CD4-positive, alpha-beta T cell (primary cell): ENCODE results near the gene U2AF1L4. TPM values are rescaled to one million over a fixed set of nuclear protein-coding genes. Genes with fewer than 3 reads are reported as not detected.

ENCODE experiments used
- ATAC-seq: fragments of 200-7000 bp; cut with Tn5 transposase; one replicate; pipeline ENCODE4 v1.10.0; 2022; ENCODE audit warnings: mild to moderate bottlenecking; ENCODE audit not compliant: poor library complexity
- CTCF ChIA-PET: fragments of 350-600 bp; sonication (Branson Sonifier 250); formaldehyde crosslinking; loops from one replicate; lab custom pipeline; 2021; ENCODE audit warnings: antibody characterized with exemption, inconsistent platforms; lab: Charles Lee
- POLR2A ChIA-PET: fragments of 350-600 bp; sonication (Branson Sonifier 250); formaldehyde crosslinking; loops from one replicate; lab custom pipeline; 2021; ENCODE audit warnings: antibody characterized with exemption, inconsistent platforms; lab: Charles Lee
- DNase-seq, 14 experiments: peaks; one replicate each; pipeline ENCODE4 v3.0.0-alpha.2; 2013 to 2020; ENCODE audit warnings: mixed read lengths in 2 of 14
- H3K27ac ChIP-seq, 2 donors: one replicate each; pipeline versions ENCODE4 v1.5.1 to v1.7.0; 2013; ENCODE audit warnings: low read length in 2 of 2, low read depth in 1 of 2, mild to moderate bottlenecking in 1 of 2
- H3K27me3 ChIP-seq, 2 experiments: 1 replicate in 1 of 2; 2 replicates in 1 of 2; pipeline versions ENCODE4 v1.6.1 to v1.7.0; 2013; ENCODE audit warnings: low read length in 2 of 2, control low read depth in 1 of 2, mild to moderate bottlenecking in 1 of 2, moderate library complexity in 1 of 2; ENCODE audit not compliant: insufficient read depth in 2 of 2, control insufficient read depth in 1 of 2
- H3K36me3 ChIP-seq: one replicate; pipeline ENCODE4 v1.6.1; 2013; ENCODE audit warnings: low read length, control low read depth; ENCODE audit not compliant: insufficient read depth
- H3K4me1 ChIP-seq: one replicate; pipeline ENCODE4 v1.6.1; 2013; ENCODE audit warnings: low read length, control low read depth; ENCODE audit not compliant: insufficient read depth
- H3K4me3 ChIP-seq: one replicate; pipeline ENCODE4 v1.5.1; 2013; ENCODE audit warnings: mild to moderate bottlenecking, low read length, moderate library complexity
- H3K9me3 ChIP-seq, 2 experiments: 1 replicate in 1 of 2; 2 replicates in 1 of 2; pipeline versions ENCODE4 v1.6.1 to v1.7.0; 2013; ENCODE audit warnings: low read length in 2 of 2, mild to moderate bottlenecking in 2 of 2, control low read depth in 1 of 2, moderate library complexity in 1 of 2; ENCODE audit not compliant: control insufficient read depth in 1 of 2, insufficient read depth in 1 of 2
- H3K27ac Mint-ChIP-seq: one replicate; pipeline ENCODE4 v1.8.0; 2020; ENCODE audit warnings: mixed read lengths
- H3K27me3 Mint-ChIP-seq: one replicate; pipeline ENCODE4 v1.8.0; 2021; ENCODE audit warnings: mixed read lengths
- H3K36me3 Mint-ChIP-seq: one replicate; pipeline ENCODE4 v1.8.0; 2021; ENCODE audit warnings: low read depth, mixed read lengths
- H3K4me1 Mint-ChIP-seq: one replicate; pipeline ENCODE4 v1.8.0; 2021; ENCODE audit warnings: low read depth, mixed read lengths
- H3K4me3 Mint-ChIP-seq: one replicate; pipeline ENCODE4 v1.8.0; 2020; ENCODE audit warnings: mild to moderate bottlenecking, mixed read lengths
- H3K9me3 Mint-ChIP-seq: one replicate; pipeline ENCODE4 v1.8.0; 2020; ENCODE audit warnings: mixed read lengths
- intact Hi-C, 2 experiments: fragments of 100-400 bp; cut with DNase I in 1 of 2; cut with micrococcal nuclease in 1 of 2; formaldehyde crosslinking; loops; one replicate each; pipeline versions ENCODE4 v1.15.1 to v1.9.0; 2023 to 2025; cut with DNase I, micrococcal nuclease
- total RNA-seq, 174 experiments: library from RNA in 2 of 174; stranded (reverse) in 2 of 174; gene quantifications; one replicate each; pipeline ENCODE4 v1.2.3 and lab custom pipeline; 2021 to 2026
- TF ChIP-seq, protein P1 (sequence below): fragments of 200-600 bp; IDR thresholded peaks from one replicate; pipeline ENCODE4 v1.8.0; 2022; ENCODE audit warnings: antibody characterized with exemption, mild to moderate bottlenecking

The U2AF1L4 gene
- total RNA-seq, 2 experiments from 2014 or later, result 74.6 to 85.8 TPM

GRCh38 chr19:35740423-35741202 lies 4.6 kb downstream of the U2AF1L4 start:
- peak overlapping the region; percentile 91 for H3K4me3 ChIP-seq
- Mint-ChIP-seq H3K36me3 (peaks cover 58% of the 10 kb centered on the region), H3K27me3 (no peaks in the 10 kb centered on the region), H3K4me1 (peaks cover 52% of the 10 kb centered on the region), H3K9me3 (no peaks in the 10 kb centered on the region), H3K27ac (peak overlapping the region; percentile 98), H3K4me3 (peak overlapping the region; percentile 99)
- TF ChIP-seq, protein P1, sequence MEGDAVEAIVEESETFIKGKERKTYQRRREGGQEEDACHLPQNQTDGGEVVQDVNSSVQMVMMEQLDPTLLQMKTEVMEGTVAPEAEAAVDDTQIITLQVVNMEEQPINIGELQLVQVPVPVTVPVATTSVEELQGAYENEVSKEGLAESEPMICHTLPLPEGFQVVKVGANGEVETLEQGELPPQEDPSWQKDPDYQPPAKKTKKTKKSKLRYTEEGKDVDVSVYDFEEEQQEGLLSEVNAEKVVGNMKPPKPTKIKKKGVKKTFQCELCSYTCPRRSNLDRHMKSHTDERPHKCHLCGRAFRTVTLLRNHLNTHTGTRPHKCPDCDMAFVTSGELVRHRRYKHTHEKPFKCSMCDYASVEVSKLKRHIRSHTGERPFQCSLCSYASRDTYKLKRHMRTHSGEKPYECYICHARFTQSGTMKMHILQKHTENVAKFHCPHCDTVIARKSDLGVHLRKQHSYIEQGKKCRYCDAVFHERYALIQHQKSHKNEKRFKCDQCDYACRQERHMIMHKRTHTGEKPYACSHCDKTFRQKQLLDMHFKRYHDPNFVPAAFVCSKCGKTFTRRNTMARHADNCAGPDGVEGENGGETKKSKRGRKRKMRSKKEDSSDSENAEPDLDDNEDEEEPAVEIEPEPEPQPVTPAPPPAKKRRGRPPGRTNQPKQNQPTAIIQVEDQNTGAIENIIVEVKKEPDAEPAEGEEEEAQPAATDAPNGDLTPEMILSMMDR, result no peak
- ATAC-seq (peak; percentile 60), DNase-seq (peak; percentile 88 to 97 (median 94))
- H3K4me1 ChIP-seq, result peaks cover 68% of the 10 kb centered on the region
- ChIA-PET POLR2A (interaction anchor here (0.6 to 2.4 kb wide), 14 partner anchors 8 to 190 kb away, joined by 3 to 20 read pairs (median 4); partner anchors contain the start of genes COX6B1, HSPB6, KMT2B and LIN37), CTCF (interaction anchor here (0.6 to 0.7 kb wide), 2 partner anchors 34 to 578 kb away, joined by 4 read pairs; no protein-coding TSS in a partner anchor)
- H3K9me3 ChIP-seq, result no peaks in the 10 kb centered on the region
- H3K27me3 ChIP-seq, result no peaks in the 10 kb centered on the region
- intact Hi-C loops, result loop anchor here (1.0 to 10.0 kb wide), 3 partner anchors 23 to 374 kb away; partner anchors contain the start of genes COX6B1 (in 1 of the 2), OVOL3 (in 1 of the 2), POLR2I (in 1 of the 2) and TBCB (in 1 of the 2)
- H3K36me3 ChIP-seq, result peaks cover 34% of the 10 kb centered on the region
- H3K27ac ChIP-seq, result peak overlapping the region; percentile 62 to 72

- peak; percentile 4 for ATAC-seq
- intact Hi-C loops, result loop anchor here (1.0 to 10.0 kb wide), 3 partner anchors 23 to 375 kb away; partner anchors contain the start of genes COX6B1 (in 1 of the 2), OVOL3 (in 1 of the 2), POLR2I (in 1 of the 2) and TBCB (in 1 of the 2)
- Histone ChIP-seq H3K27ac (peak overlapping the region in 1 of 2 donors; percentile 27), H3K9me3 (no peaks in the 10 kb centered on the region), H3K4me1 (peaks cover 67% of the 10 kb centered on the region), H3K4me3 (peak overlapping the region; percentile 91), H3K36me3 (peaks cover 39% of the 10 kb centered on the region), H3K27me3 (no peaks in the 10 kb centered on the region)
- peaks cover 58% of the 10 kb centered on the region for H3K36me3 Mint-ChIP-seq
- DNase-seq, result no peak
- no peaks in the 10 kb centered on the region for H3K9me3 Mint-ChIP-seq
- TF ChIP-seq, protein P1, result no peak
- CTCF ChIA-PET, result interaction anchor here (0.6 to 0.7 kb wide), 2 partner anchors 33 to 577 kb away, joined by 4 read pairs; no protein-coding TSS in a partner anchor
- H3K27me3 Mint-ChIP-seq, result no peaks in the 10 kb centered on the region
- peak overlapping the region; percentile 99 for H3K4me3 Mint-ChIP-seq
- no peak overlapping the region for H3K27ac Mint-ChIP-seq
- H3K4me1 Mint-ChIP-seq, result peaks cover 46% of the 10 kb centered on the region
- POLR2A ChIA-PET, result interaction anchor here (0.7 to 2.4 kb wide), 11 partner anchors 8 to 163 kb away, joined by 3 to 20 read pairs (median 5); partner anchors contain the start of genes COX6B1, KMT2B, LIN37 and PROSER3
Observed at GRCh38 chr19:35740108-35740422, 5.2 kb downstream of the U2AF1L4 start.

DNA sequence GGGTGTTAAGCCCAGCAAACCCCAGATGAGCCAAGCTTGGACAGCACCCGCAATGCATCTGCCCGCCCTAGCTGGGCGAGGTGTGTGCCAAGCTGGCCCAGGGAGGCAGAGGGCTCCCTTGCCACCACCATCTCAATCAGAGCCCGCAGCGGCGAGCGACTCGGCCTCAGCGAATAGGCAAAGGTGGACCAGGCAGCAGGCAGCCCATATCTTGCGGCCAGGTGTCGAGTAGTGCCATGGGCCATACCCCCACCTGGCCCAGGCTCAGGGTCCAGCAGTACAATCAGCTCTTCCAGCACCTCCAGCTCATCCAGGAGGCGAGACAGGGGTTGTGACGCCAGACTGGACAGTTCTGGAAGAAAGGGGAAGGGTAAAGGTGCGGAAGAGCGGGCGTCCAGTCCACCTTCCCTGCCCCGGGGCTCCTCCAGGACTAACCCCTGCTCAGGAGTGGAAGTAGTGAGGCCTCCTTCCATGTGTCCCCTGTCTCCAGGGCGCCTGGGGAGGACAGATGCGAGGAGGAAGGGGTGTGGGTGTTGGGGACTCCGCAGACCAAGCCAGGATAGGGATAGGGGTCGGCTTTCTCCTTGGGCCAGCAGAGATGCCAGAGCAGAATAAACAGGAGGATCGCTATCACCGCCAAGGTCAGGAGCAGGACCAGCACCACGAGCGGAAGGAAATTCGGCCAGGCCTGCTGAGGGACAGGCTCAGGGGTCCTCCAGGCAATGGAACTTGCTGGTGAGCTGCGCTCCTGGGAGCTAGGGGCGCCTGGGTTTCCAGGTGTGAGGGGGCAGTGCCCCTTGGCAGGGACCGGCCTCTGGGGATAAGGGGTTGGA lies 5.7 kb downstream of the U2AF1L4 start:
- TF ChIP-seq, protein P1, result no peak
- Mint-ChIP-seq H3K36me3 (peaks cover 58% of the 10 kb centered on the region), H3K4me1 (peaks cover 51% of the 10 kb centered on the region), H3K27me3 (no peaks in the 10 kb centered on the region), H3K27ac (peak overlapping the region; percentile 27), H3K9me3 (no peaks in the 10 kb centered on the region), H3K4me3 (peak overlapping the region; percentile 99)
- intact Hi-C loops, result loop anchor here (1.0 to 10.0 kb wide), 3 partner anchors 22 to 375 kb away; partner anchors contain the start of genes COX6B1 (in 1 of the 2), OVOL3 (in 1 of the 2), POLR2I (in 1 of the 2) and TBCB (in 1 of the 2)
- peak overlapping the region in 1 of 2 donors; percentile 27 for H3K27ac ChIP-seq
- no peaks in the 10 kb centered on the region for H3K9me3 ChIP-seq
- H3K36me3 ChIP-seq, result peaks cover 44% of the 10 kb centered on the region
- H3K4me3 ChIP-seq, result peak overlapping the region; percentile 91
- no peak for ATAC-seq
- no peak for DNase-seq
- POLR2A ChIA-PET, result interaction anchor here (0.9 to 2.4 kb wide), 7 partner anchors 9 to 164 kb away, joined by 3 to 20 read pairs (median 5); partner anchors contain the start of genes KMT2B and LIN37
- H3K27me3 ChIP-seq, result no peaks in the 10 kb centered on the region
- CTCF ChIA-PET, result no interaction called here
- H3K4me1 ChIP-seq, result peaks cover 64% of the 10 kb centered on the region
